ENCODE data around the gene RPTOR. TPM values are rescaled to one million over a fixed set of nuclear protein-coding genes. Genes with fewer than 3 reads are reported as not detected.

The RPTOR gene
- polyA plus RNA-seq, 1 donor (not counting 4 experiments of a cell fraction or from before 2014, with no cell fraction given) = 4.0 TPM

GRCh38 chr17:80568246-80568645 lies 23.6 kb downstream of the RPTOR start:
- no peak for DNase-seq (ENCODE audit: low read depth, low spot score)
- Histone ChIP-seq H3K27me3 (ENCODE audit: control insufficient read depth, extremely low read depth, insufficient read depth, low read length) (no peaks in the 10 kb centered on the region), H3K27ac (ENCODE audit: control insufficient read depth, insufficient read depth, low read length) (no peak overlapping the region), H3K79me2 (ENCODE audit: control insufficient read depth, insufficient read depth, low read length) (peaks cover 61% of the 10 kb centered on the region), H4K20me1 (ENCODE audit: control insufficient read depth, extremely low read depth, insufficient read depth, low read length) (peaks cover 11% of the 10 kb centered on the region), H3K9me3 (ENCODE audit: control insufficient read depth, low read depth, low read length) (no peaks in the 10 kb centered on the region), H3K4me2 (ENCODE audit: control insufficient read depth, extremely low read depth, insufficient read depth, low read depth, low read length) (no peak overlapping the region), H3K9me1 (ENCODE audit: control insufficient read depth, extremely low read depth, insufficient read depth, low read length) (no peaks in the 10 kb centered on the region), H3K9ac (ENCODE audit: control insufficient read depth, extremely low read depth, insufficient read depth, low read length) (no peak overlapping the region), H3K4me3 (ENCODE audit: control insufficient read depth in 2 of 3, extremely low read depth in 1 of 3, insufficient read depth in 2 of 3, low read depth in 1 of 3, low read length in 3 of 3) (no peak overlapping the region), H3K4me1 (ENCODE audit: control insufficient read depth, extremely low read depth, insufficient read depth, low read length) (no peaks in the 10 kb centered on the region), H3K36me3 (ENCODE audit: control insufficient read depth in 2 of 2, extremely low read depth in 1 of 2, insufficient read depth in 2 of 2, low read length in 2 of 2) (no peaks in the 10 kb centered on the region), H2AFZ (ENCODE audit: control insufficient read depth, low read length) (no peak overlapping the region)
- no peak for FAIRE-seq
- dilution Hi-C loops (cut with MboI; ENCODE audit: extremely low pct_ligation_motif_present, low sequenced_read_pairs) = no loop called here
- TF ChIP-seq CTCF (optimal IDR thresholded peaks at IDR 0.05 in 1 of 3, IDR thresholded peaks at IDR 0.05 in 1 of 3, conservative IDR thresholded peaks at IDR 0.05 in 1 of 3; ENCODE audit: extremely low read depth in 1 of 3, insufficient read depth in 2 of 3, low read length in 3 of 3) (no peak), EZH2 (IDR thresholded peaks at IDR 0.05; ENCODE audit: low read length) (no peak)

DNA sequence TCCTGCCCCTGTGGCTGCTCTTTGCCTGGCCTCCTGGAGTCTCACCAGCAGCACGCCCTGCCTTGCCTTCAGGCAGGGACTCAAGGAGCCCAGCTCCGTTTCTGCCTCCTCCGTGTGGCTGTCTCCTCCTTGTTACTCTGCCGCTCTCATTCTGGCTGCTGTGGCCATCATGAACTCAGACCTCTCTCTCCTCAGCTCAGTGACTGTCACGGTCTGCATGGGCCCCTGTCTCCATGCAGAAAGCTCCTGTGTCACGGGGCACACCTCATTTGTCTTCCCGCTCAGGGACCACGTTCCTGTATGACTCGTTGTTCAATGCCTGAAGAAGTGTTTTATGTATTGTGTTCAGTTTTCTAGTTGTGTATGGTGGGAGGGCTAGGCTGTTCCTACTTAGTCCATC lies 25.3 kb downstream of the RPTOR start:
- no peak for FAIRE-seq
- no peak overlapping the region for H3K27ac ChIP-seq (ENCODE audit: control insufficient read depth, insufficient read depth, low read length)
- H3K4me3 ChIP-seq (ENCODE audit: control insufficient read depth in 2 of 3, extremely low read depth in 1 of 3, insufficient read depth in 2 of 3, low read depth in 1 of 3, low read length in 3 of 3) = no peak overlapping the region
- no peaks in the 10 kb centered on the region for H3K36me3 ChIP-seq (ENCODE audit: control insufficient read depth in 2 of 2, extremely low read depth in 1 of 2, insufficient read depth in 2 of 2, low read length in 2 of 2)
- H4K20me1 ChIP-seq (ENCODE audit: control insufficient read depth, extremely low read depth, insufficient read depth, low read length) = peaks cover 11% of the 10 kb centered on the region
- no peak overlapping the region for H3K4me2 ChIP-seq (ENCODE audit: control insufficient read depth, extremely low read depth, insufficient read depth, low read depth, low read length)
- no peaks in the 10 kb centered on the region for H3K4me1 ChIP-seq (ENCODE audit: control insufficient read depth, extremely low read depth, insufficient read depth, low read length)
- no peak overlapping the region for H2AFZ ChIP-seq (ENCODE audit: control insufficient read depth, low read length)
- peaks cover 56% of the 10 kb centered on the region for H3K79me2 ChIP-seq (ENCODE audit: control insufficient read depth, insufficient read depth, low read length)
- no peaks in the 10 kb centered on the region for H3K27me3 ChIP-seq (ENCODE audit: control insufficient read depth, extremely low read depth, insufficient read depth, low read length)
- no peak overlapping the region for H3K9ac ChIP-seq (ENCODE audit: control insufficient read depth, extremely low read depth, insufficient read depth, low read length)
- no peaks in the 10 kb centered on the region for H3K9me3 ChIP-seq (ENCODE audit: control insufficient read depth, low read depth, low read length)
- H3K9me1 ChIP-seq (ENCODE audit: control insufficient read depth, extremely low read depth, insufficient read depth, low read length) = no peaks in the 10 kb centered on the region
- no peak for DNase-seq (ENCODE audit: low read depth, low spot score)
- TF ChIP-seq EZH2 (IDR thresholded peaks at IDR 0.05; ENCODE audit: low read length) = no peak
- TF ChIP-seq CTCF (optimal IDR thresholded peaks at IDR 0.05 in 1 of 3, IDR thresholded peaks at IDR 0.05 in 1 of 3, conservative IDR thresholded peaks at IDR 0.05 in 1 of 3; ENCODE audit: extremely low read depth in 1 of 3, insufficient read depth in 2 of 3, low read length in 3 of 3) = no peak
- dilution Hi-C loops (cut with MboI; ENCODE audit: extremely low pct_ligation_motif_present, low sequenced_read_pairs) = no loop called here

Data from keratinocyte (primary cell).